GM13976 (cell line): ENCODE data around the gene LCN9.
A peak's percentile ranks its signal among the peaks of the same experiment; 100 is the strongest.

Source experiments
- DNase-seq: peaks from one replicate; pipeline ENCODE4 v3.0.0; 2012; ENCODE audit warnings: low spot score
- CTCF ChIP-seq: IDR thresholded peaks from 2 replicates; pipeline ENCODE4 v1.5.1; 2012; ENCODE audit warnings: borderline replicate concordance, mild to moderate bottlenecking; ENCODE audit not compliant: insufficient read depth; ENCODE audit errors: extremely low read depth, missing control alignments, control extremely low read depth
- in situ Hi-C: fragments of 300-500 bp; cut with MboI; formaldehyde crosslinking; loops from one replicate; pipeline ENCODE4 v1.12.0; 2022; ENCODE audit warnings: low sequenced_read_pairs, mixed read lengths, inconsistent platforms; ENCODE audit not compliant: unreplicated experiment

Gene LCN9

DNA sequence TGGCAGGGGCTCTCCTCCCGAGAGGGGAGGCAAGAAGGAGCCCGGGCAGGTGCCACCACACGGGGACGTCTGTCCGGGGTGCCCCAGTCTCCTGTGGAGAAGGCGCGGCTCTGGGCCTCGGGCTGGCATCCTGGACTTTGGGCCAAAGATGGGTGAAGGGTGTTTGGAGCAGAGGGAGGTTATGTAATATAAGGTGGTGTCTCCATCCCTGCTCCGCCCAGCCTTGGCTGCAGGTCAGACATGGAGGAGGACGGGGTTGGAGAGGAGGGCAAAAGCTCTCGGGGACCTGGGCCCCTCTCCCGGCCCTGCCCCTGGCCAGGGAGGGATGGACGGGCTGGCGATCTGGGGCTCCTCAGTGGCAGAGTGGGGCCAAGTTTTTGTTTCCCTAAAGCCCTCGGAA lies 37.4 kb downstream of the LCN9 start:
- DNase-seq = no peak
- in situ Hi-C loops = no loop called here
- TF ChIP-seq CTCF = no peak

GRCh38 chr9:135701067-135701958 lies 38.2 kb downstream of the LCN9 start:
- TF ChIP-seq CTCF = no peak
- in situ Hi-C loops = no loop called here
- DNase-seq = peak; percentile 64

DNA sequence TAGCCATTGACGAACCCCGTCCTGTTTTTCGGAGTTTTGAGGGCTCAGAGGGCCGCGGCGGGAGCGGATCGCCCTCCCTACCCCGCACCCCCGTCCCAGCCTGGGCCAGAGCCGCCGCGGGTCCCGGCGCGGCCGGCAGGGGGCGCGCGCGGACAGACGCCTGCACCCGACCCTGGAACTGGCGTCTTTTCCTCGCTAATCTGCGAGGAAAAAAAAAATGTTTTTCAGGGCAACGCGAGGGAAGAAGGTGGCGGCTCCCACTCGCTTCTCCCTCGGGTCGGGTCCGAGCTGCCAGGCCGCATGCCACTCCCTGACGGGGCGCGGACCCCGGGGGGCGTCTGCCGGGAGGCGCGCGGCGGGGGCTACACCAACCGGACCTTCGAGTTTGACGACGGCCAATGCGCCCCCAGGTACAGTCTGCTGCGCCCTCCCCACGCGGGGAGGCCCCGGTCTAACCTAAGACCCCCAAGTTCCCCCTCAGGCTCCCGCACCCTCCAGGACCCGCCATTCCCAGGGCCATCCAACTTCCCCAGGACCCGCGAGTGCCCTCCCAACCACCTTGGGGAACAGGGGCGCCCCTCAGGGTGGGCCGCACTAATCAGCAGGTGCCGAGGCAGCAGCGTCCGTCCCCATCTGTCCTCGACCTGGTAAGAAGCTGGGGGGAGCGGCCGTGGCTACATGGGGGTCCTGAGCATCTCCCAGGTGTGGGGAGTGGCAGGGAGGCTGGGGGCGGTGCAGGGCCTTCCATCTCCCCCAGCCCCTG lies 39.0 kb downstream of the LCN9 start, which contains the start of gene KCNT1:
Gene KCNT1, plus strand, starts transcription at position 227 of the 763 bp plus-strand sequence. Its CDS starts 74 bp downstream, at position 301.
- TF ChIP-seq CTCF = peak; percentile 92
- in situ Hi-C loops = no loop called here
- peak; percentile 95 for DNase-seq

- in situ Hi-C loops = no loop called here
- no peak for TF ChIP-seq CTCF
- no peak for DNase-seq
Observed at GRCh38 chr9:135703726-135704125, 40.6 kb downstream of the LCN9 start.

DNA sequence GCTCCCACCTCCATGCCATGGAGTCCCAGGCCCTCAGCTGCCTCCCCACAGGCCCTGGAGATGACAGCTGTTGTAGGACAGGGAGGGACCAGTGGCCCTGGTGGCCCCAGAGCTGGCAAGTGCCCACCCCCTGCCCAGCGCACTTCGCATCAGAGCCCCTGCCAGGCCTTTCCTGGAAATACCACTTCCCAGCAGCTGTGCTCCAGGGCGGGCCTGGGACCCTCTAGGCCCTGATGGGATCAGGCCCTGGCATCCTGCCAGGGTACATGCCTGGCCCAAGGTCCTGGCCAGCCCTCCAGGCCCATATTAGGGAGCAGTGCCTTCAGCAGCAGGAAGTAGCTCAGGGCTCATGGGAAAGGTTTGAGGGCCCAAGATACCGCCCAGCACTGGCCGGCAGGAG lies 41.4 kb downstream of the LCN9 start:
- DNase-seq = no peak
- no peak for TF ChIP-seq CTCF
- in situ Hi-C loops = no loop called here

DNA sequence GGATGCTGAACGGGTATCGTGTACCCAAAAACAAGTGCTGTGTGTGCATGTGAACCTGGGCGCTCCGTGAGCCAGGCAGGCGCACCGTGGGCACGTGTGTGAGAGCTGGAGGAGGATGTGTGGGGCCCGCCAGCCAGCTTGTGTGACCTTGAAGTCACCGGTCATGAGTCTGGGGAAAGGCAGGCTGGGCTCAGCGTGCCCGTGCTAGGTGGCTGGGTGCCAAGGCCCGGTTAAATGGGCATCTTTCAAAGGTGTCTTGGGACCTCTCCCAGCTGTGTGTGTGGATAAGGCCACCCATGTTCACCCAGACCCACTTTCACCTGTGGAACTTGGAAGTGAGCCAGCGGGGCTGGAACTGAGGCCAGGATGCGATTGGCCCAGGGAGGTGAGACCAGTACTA lies 42.3 kb downstream of the LCN9 start:
- TF ChIP-seq CTCF = no peak
- no peak for DNase-seq
- in situ Hi-C loops = no loop called here
